ENCODE data around the gene KCNK3. TPM values are rescaled to one million over a fixed set of nuclear protein-coding genes. Genes with fewer than 3 reads are reported as not detected.

The KCNK3 gene
- total and polyA plus RNA-seq, 10 of the 15 experiments (the other 5 are each of a cell fraction or from before 2014, with no cell fraction given) = 0.13 TPM; not detected in 9

DNA sequence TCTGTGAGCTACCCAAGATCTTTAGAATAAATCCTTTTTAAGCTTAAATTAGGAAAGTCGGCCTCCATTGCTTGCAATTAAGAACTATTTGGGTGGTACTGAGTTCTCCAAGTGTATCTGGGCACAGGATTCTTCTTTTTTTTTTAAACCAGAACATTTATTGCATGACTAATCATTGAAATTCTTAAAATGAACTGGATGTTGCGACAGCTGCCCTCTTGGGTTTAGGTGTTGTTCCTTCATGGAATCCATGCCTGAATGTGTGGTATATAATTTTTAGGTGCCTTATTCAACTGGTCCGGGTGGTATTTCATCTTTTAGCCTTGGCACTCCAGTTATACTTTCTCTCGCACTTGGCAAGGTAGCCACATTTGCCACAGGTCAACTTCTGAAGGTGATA lies 14.5 kb upstream of the KCNK3 start:
- CTCF ChIA-PET = interaction anchor here (0.6 kb wide), 1 partner anchor 36 kb away, joined by 3 read pairs; no protein-coding TSS in a partner anchor
- ATAC-seq = no peak

More for the DNA sequence above, 14.5 kb upstream of the KCNK3 start:
- intact Hi-C loops (cut with micrococcal nuclease; ENCODE audit: unreplicated experiment) = no loop called here
- Histone ChIP-seq H3K4me1 (ENCODE audit: control insufficient read depth, insufficient read depth, low read length) (no peaks in the 10 kb centered on the region), H3K36me3 (ENCODE audit: control insufficient read depth in 2 of 2, insufficient read depth in 2 of 2, low read length in 1 of 2) (no peaks in the 10 kb centered on the region), H2AFZ (ENCODE audit: control insufficient read depth, low read depth, low read length) (no peak overlapping the region), H3K9ac (ENCODE audit: control insufficient read depth, insufficient read depth, low read length) (no peak overlapping the region), H4K20me1 (ENCODE audit: control insufficient read depth, insufficient read depth) (no peaks in the 10 kb centered on the region), H3K79me2 (ENCODE audit: control insufficient read depth, insufficient read depth, low read length) (no peaks in the 10 kb centered on the region), H3K9me3 (replicated peaks; ENCODE audit: control insufficient read depth, insufficient read depth, low read length) (no peaks in the 10 kb centered on the region; the same call in 2 of the 3 replicates), H3K27me3 (replicated peaks in 1 of 2; ENCODE audit: control insufficient read depth in 2 of 2, insufficient read depth in 2 of 2, low read length in 1 of 2) (peaks cover 4 to 5% of the 10 kb centered on the region in 2 experiments), H3K27ac (ENCODE audit: control insufficient read depth, insufficient read depth) (no peak overlapping the region), H3K4me2 (ENCODE audit: control insufficient read depth, insufficient read depth) (no peak overlapping the region), H3K4me3 (no peak overlapping the region)
- ChIA-PET POLR2A (no interaction called here), SMC1A (ENCODE audit: uncharacterized antibody, unreplicated experiment) (no interaction called here), RAD21 (ENCODE audit: unreplicated experiment) (no interaction called here)
- no peak for TF ChIP-seq GATAD2B (conservative IDR thresholded peaks at IDR 0.05; ENCODE audit: low read depth)
- TF ChIP-seq RFX5 (IDR thresholded peaks at IDR 0.05; ENCODE audit: low read depth, low read length) = no peak
- TF ChIP-seq CHD2 (IDR thresholded peaks at IDR 0.05; ENCODE audit: borderline replicate concordance, low read depth, low read length) = no peak
- TF ChIP-seq YBX1 (IDR thresholded peaks at IDR 0.05) = no peak
- TF ChIP-seq BHLHE40 (IDR thresholded peaks at IDR 0.05; ENCODE audit: borderline replicate concordance in 1 of 2, low read depth in 2 of 2, low read length in 1 of 2) = no peak
- TF ChIP-seq MEF2B (IDR thresholded peaks at IDR 0.05; ENCODE audit: partially characterized antibody, poor library complexity, severe bottlenecking) = no peak
- no peak for TF ChIP-seq MXI1 (IDR thresholded peaks at IDR 0.05; ENCODE audit: low read depth, low read length)
- TF ChIP-seq MYC (IDR thresholded peaks at IDR 0.05; ENCODE audit: insufficient read depth, insufficient read length, insufficient replicate concordance, low read length, severe bottlenecking) = no peak
- no peak for TF ChIP-seq STAT3 (IDR thresholded peaks at IDR 0.05; ENCODE audit: low read depth, low read length)
- no peak for TF ChIP-seq TCF7 (IDR thresholded peaks at IDR 0.05; ENCODE audit: borderline replicate concordance)
- no peak for TF ChIP-seq BCL3 (IDR thresholded peaks at IDR 0.05; ENCODE audit: borderline replicate concordance, insufficient read depth, low read depth, low read length, poor library complexity, severe bottlenecking)
- no peak for TF ChIP-seq WRNIP1 (IDR thresholded peaks at IDR 0.05; ENCODE audit: borderline replicate concordance, low read depth, low read length)
- TF ChIP-seq LARP7 (IDR thresholded peaks at IDR 0.05) = no peak
- TF ChIP-seq IRF5 (IDR thresholded peaks at IDR 0.05; ENCODE audit: borderline replicate concordance) = no peak
- 0% methylated on average over 4 of the region's 4 CpGs for WGBS (ENCODE audit: insufficient coverage, insufficient replicate concordance, low lambda C conversion rate, missing lambda C conversion rate)
- FAIRE-seq (no peak), DNase-seq (ENCODE audit: low read depth, low spot score) (no peak)
- no TSS peak for BruUV-seq (replicated peaks)
- in situ Hi-C loops (cut with MboI) = no loop called here
